HG02884 (cell line): ENCODE data around the gene SCG3.

Source experiments
- ATAC-seq: cut with Tn5 transposase; IDR thresholded peaks from one replicate; pipeline ENCODE4 v1.9.1; 2021; ENCODE audit warnings: mild to moderate bottlenecking, moderate library complexity; ENCODE audit not compliant: unreplicated experiment

Gene SCG3

DNA sequence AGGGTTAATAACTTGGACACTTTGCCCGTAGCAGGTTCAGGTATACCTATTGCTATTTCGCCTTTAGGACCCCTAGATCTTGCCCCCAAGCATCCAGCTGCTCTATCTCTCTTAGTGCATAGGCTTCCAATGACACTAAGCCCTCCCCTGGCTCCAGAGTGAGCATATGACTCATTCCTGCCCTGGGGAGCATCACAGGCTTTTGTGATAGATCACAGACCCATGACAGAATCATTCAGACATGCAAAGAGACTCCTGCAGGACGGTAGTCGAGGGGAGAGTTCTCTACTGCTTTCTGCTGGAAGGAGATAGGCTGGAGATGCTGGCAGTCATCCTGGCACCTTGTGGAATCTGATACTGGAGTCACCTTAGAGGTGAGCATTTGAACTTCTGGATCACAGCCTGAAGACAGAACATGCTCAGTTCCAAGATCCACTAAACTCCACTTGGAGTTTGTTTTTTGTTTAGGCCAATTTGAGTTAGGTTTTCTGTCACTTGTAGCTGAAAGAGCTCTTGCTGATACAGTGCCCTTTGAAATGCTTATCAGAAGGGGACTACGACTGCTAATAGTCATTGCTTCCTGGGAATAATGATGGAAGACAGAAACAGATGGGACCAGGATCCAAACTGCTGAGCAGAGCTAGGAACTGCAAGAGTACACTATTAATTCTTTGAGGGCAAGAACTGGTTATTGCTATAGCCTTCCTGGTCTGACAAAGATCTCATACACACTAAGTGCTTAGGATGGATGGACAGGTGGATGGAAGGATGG is 45.2 kb downstream of the SCG3 start:
- ATAC-seq: peak; percentile 83

GRCh38 chr15:51727141-51727897 is 46.0 kb downstream of the SCG3 start:
- no peak for ATAC-seq

DNA sequence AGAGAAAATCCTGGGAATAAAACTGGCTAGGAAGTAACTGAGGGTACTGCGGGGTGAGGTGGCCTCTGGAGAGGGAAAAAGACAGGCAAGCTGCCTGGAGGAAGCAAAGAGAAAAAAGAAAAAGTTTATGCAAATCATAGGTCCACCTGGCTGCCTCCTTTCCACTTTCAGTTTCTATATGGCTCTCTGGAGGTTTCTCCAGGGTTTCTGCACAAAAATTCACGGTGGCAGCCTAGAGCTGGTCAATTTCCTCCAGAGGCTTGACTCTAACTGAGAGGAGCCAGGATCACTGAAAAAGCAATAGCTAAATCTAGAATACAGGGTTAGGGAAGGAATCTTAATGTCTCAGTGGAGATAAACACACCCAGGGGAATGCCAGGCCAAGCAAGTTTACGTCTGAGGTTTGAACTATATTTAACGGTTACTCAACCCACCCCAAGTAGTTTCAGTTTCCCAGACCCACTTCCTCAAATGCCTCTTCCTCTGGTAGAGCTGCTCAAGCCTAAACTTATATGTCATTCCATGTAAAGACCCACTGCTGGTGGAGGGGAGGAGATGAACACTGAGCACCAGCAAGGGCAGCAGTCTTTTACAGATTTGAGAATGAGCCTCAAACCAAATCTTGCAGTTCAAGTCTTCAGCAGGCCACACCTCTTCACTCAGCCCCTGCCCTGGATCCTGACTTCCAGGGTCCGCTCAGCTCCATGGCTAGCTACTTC is 50.4 kb downstream of the SCG3 start:
- peak; percentile 56 for ATAC-seq

GRCh38 chr15:51732646-51733045 is 51.3 kb downstream of the SCG3 start:
- ATAC-seq: no peak

DNA sequence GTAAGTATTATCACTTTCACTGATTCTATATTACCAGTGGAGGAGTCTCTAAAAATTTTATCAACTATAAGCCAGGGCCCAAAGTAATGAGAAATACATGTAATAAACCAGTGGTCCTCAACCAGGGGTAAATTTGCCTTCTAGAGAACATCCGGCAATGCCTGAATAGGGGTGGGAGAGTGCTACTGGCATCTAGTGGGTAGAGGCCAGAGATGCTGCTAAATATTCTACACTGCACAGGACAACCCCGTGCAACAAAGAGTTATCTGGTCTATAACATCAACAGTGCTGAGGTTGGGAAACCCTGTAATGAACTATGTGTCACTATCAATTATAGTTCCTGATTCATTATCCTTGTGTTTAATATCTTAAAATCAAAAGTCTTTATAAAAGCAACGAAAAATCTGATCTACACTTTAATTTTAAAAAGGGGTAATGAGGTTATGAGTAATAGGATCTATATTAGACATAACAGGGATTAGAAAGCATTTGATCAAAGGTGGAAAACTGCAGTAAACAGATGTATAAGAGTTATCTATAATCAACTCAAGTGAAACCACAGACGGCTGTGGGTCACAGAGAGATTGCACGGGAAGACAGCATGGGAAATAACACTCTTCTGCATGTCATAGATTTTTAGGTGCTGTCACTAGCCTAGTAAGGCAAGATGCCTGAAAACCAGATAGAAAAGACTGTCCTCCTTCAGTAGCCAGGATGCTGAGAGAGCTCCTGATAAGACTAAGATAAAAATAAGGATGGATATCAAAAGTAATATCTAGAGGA is 54.1 kb downstream of the SCG3 start:
- no peak for ATAC-seq

DNA sequence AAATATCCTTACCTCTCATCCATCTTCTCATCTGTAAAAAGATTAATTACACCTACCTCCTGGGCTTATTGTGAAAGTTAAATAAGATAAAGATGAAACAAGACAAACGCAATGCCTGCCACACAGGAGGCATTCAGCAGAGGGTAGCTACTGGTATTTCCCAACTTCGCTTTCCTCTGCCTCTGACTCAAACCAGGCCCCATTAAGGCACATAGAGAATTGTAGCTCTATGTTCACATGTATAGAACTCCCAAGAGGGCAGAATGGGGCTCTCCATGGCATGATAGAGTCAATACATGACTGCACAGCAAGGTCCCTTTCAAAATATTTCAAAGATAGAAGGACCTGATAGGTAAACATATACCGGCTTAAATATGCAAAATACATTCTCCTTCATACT is 54.8 kb downstream of the SCG3 start:
- ATAC-seq: peak; percentile 27

DNA sequence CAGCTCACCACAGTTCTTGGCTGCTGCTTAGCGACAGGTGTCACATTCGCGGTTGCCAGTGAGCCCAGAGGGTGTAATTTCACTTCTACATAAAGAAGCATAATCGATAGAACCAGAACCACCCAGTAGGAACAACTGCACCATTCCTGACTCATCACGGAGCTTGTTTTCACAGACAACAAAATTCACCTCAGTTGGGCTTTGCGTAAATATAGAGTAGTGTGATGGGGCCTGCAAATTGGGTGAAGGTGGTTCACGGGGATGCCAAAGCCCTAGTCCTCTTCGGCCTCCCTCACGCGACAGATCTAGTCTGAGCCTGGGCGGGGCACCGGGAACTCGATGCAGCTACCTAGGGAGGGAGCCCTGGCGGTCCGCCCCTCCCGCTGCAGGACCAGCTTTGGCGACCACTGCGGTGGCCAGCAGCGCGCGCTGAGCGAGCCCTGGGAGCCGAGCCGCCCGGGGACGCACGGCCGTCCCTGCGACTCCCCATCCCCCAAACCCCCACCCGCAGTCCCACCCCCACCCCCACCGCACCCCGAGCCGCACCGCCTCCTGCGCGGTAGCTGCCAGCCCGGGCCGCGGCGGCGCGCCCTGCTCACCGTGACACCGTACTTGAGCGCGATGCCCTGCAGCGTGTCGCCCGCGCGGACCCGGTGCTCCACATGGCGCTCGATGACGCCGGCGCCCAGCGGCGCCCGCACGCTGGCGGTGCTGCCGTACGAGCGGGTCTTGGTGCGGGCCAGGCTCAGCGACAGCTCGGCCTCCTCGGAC is 55.6 kb downstream of the SCG3 start:
- peak; percentile 26 for ATAC-seq

DNA sequence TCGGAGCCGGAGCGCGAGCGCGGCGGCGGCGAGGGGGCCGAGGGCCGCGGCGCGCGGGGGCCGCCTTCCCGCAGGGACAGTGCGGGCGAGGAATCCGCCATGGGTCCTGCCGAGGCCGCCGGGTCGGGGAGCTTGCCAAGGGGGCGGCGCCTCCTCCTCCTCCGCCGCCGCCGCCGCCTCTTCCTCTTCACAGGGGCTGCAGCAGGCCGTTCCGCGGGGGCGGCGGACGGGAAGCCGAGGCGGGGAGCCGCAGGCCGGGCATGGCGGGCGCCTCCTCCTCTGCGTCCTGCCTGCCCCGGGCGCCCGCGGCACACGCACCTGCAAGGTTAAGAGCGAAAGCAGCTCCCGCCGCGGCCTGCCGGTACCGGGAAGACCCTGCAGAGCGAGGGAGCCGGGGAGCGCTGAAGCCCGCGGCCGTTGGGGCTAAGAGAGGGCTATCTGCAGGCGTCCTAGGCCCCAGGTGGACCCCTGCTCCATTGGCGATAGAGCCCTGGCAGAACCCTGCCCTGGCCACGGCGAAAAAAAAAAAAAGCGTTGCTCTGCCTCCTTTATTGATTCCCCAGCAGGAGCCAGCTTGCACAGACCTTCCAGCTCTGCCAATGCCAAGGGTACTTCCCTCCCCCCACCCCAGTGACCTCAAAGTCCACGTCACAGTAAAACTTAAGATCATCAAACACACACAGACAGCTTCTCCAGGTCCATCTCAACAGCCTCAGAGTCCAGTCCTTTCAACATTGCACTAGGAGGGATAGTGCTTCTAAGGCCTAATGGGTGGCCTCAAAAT is 56.4 kb downstream of the SCG3 start, which contains the start of gene LYSMD2:
LYSMD2 (minus strand) TSS at position 134 of the 784 bp plus-strand sequence; CDS start at position 101, 33 bp downstream.
- ATAC-seq: peak; percentile 38

- ATAC-seq: no peak
These were observed 57.2 kb downstream of the SCG3 start for GRCh38 chr15:51738553-51738952.

- no peak for ATAC-seq
These were observed 57.9 kb downstream of the SCG3 start for GRCh38 chr15:51739061-51739712.

GRCh38 chr15:51749307-51749706 is 68.0 kb downstream of the SCG3 start:
- ATAC-seq: no peak

DNA sequence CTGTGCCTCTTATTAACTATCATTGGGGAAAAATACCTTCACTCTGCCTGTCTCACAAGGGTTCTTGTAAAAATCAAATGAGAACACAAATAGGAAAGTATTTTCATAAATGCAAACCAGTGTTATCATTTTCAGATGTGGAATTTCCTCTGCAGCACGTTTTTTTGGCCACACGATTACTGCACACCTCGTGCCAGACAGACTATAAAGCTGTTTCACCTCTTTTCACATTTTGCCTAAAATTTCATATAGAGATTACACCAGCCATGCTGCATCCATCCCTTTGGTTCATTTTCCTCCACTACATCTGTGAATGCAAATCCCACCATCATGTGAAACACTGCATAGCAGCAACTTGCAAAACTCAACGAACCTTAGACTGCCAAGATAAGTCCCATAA is 68.9 kb downstream of the SCG3 start:
- ATAC-seq: no peak

GRCh38 chr15:51750792-51751696 is 69.7 kb downstream of the SCG3 start, which contains the start of gene TMOD2:
TMOD2 (plus strand) TSS chr15:51751597; CDS start chr15:51766442, 14,845 bp downstream.
- ATAC-seq: peak; percentile 60

GRCh38 chr15:51751697-51752683 is 70.7 kb downstream of the SCG3 start:
- peak; percentile 39 for ATAC-seq

- ATAC-seq: no peak
These were observed 71.6 kb downstream of the SCG3 start for GRCh38 chr15:51752888-51753287.

GRCh38 chr15:51754267-51754666 is 73.0 kb downstream of the SCG3 start:
- no peak for ATAC-seq
